Neural progenitor cell (in vitro differentiated cells): ENCODE data around the gene SAMD4A. TPM values are rescaled to one million over a fixed set of nuclear protein-coding genes. Genes with fewer than 3 reads are reported as not detected.
A peak's percentile ranks its signal among the peaks of the same experiment; 100 is the strongest.

Experiments used
- DNase-seq: peaks from one replicate; pipeline ENCODE4 v3.0.0-alpha.2; 2016; ENCODE audit warnings: low spot score
- H2AFZ ChIP-seq: fragments of 200-600 bp; sonication (generic); replicated peaks from 2 replicates; pipeline ENCODE4 v1.6.1; 2016; ENCODE audit warnings: antibody characterized with exemption
- H3F3A ChIP-seq: fragments of 200-600 bp; sonication (generic); 2 replicates; pipeline ENCODE4 v1.6.1; 2016; ENCODE audit warnings: antibody characterized with exemption, low read depth
- H3K27ac ChIP-seq: fragments of 200-600 bp; sonication (generic); 2 replicates; pipeline ENCODE4 v1.5.1; 2016; ENCODE audit warnings: mild to moderate bottlenecking
- H3K27me3 ChIP-seq: fragments of 200-600 bp; sonication (generic); 2 replicates; pipeline ENCODE4 v1.6.1; 2016; ENCODE audit warnings: mild to moderate bottlenecking, moderate library complexity
- H3K36me3 ChIP-seq: fragments of 200-600 bp; sonication (generic); 2 replicates; pipeline ENCODE4 v1.5.1; 2016
- H3K4me1 ChIP-seq: fragments of 200-600 bp; sonication (generic); 2 replicates; pipeline ENCODE4 v1.6.1; 2016; ENCODE audit warnings: mixed run types
- H3K4me2 ChIP-seq: fragments of 200-600 bp; sonication (generic); 2 replicates; pipeline ENCODE4 v1.6.1; 2016
- H3K4me3 ChIP-seq: fragments of 200-600 bp; sonication (generic); 2 replicates; pipeline ENCODE4 v1.5.1; 2016
- H3K79me2 ChIP-seq: fragments of 200-600 bp; sonication (generic); 2 replicates; pipeline ENCODE4 v1.6.1; 2016; ENCODE audit warnings: low read depth
- H3K9ac ChIP-seq: fragments of 200-600 bp; sonication (generic); 2 replicates; pipeline ENCODE4 v1.6.1; 2016
- H3K9me3 ChIP-seq: fragments of 200-600 bp; sonication (generic); 2 replicates; pipeline ENCODE4 v1.5.1; 2016; ENCODE audit warnings: low read depth
- H4K20me1 ChIP-seq: fragments of 200-600 bp; sonication (generic); 2 replicates; pipeline ENCODE4 v1.6.1; 2016; ENCODE audit warnings: low read depth
- H3K27ac Mint-ChIP-seq: 3 replicates; pipeline ENCODE4 v1.8.0; 2021; ENCODE audit warnings: mixed read lengths
- H3K27me3 Mint-ChIP-seq: 2 replicates; pipeline ENCODE4 v1.8.0; 2022; ENCODE audit warnings: low read depth, mild to moderate bottlenecking, inconsistent platforms, moderate library complexity, mixed read lengths; ENCODE audit not compliant: insufficient read depth
- H3K36me3 Mint-ChIP-seq: 3 replicates; pipeline ENCODE4 v1.8.0; 2021; ENCODE audit warnings: mixed read lengths
- H3K4me1 Mint-ChIP-seq: 3 replicates; pipeline ENCODE4 v1.8.0; 2021; ENCODE audit warnings: mixed read lengths
- H3K4me3 Mint-ChIP-seq: 3 replicates; pipeline ENCODE4 v1.8.0; 2021; ENCODE audit warnings: mild to moderate bottlenecking, moderate library complexity, mixed read lengths
- H3K9me3 Mint-ChIP-seq: 3 replicates; pipeline ENCODE4 v1.8.0; 2020; ENCODE audit warnings: mixed read lengths
- CTCF ChIP-seq: fragments of 200-600 bp; sonication (generic); IDR thresholded peaks from 2 replicates; pipeline ENCODE4 v1.5.1; 2017; ENCODE audit warnings: antibody characterized with exemption, mild to moderate bottlenecking
- EZH2 ChIP-seq: fragments of 200-600 bp; sonication (generic); IDR thresholded peaks from 2 replicates; pipeline ENCODE4 v1.6.1; 2017; ENCODE audit warnings: antibody characterized with exemption, mild to moderate bottlenecking, moderate library complexity
- EZH2phosphoT487 ChIP-seq: fragments of 200-600 bp; sonication (generic); IDR thresholded peaks from 2 replicates; pipeline ENCODE4 v1.6.1; 2017; ENCODE audit warnings: antibody characterized with exemption
- total RNA-seq: library from RNA; depleted of rRNA; stranded (reverse); fragments of >200 nt; gene quantifications from 2 replicates; pipeline ENCODE4 v1.2.3, GENCODE V29; 2015; ENCODE audit warnings: low replicate concordance

Gene SAMD4A
- total RNA-seq = 4.3 and 4.6 TPM in 2 replicates

GRCh38 chr14:54566410-54567223, at the start of gene SAMD4A:
TSS of gene SAMD4A (plus strand) at chr14:54567128. CDS start at chr14:54567917, 789 bp downstream.
- Histone ChIP-seq H3K9ac (no peak within 1 kb of the TSS), H3K27ac (no peak within 1 kb of the TSS), H3K4me3 (peak within 1 kb of the TSS; percentile 61), H3K4me1 (peaks cover 10% of the 10 kb centered on the region), H3K79me2 (no peaks in the 10 kb centered on the region), H3F3A (peaks cover 25% of the 10 kb centered on the region), H3K36me3 (no peaks in the 10 kb centered on the region), H2AFZ (peak within 1 kb of the TSS; percentile 91), H4K20me1 (peaks cover 7% of the 10 kb centered on the region), H3K27me3 (peaks cover 66% of the 10 kb centered on the region), H3K4me2 (peak within 1 kb of the TSS; percentile 90), H3K9me3 (no peaks in the 10 kb centered on the region)
- DNase-seq = peak; percentile 84
- Mint-ChIP-seq H3K27me3 (peaks cover 7% of the 10 kb centered on the region), H3K9me3 (no peaks in the 10 kb centered on the region), H3K36me3 (peaks cover 3% of the 10 kb centered on the region), H3K4me1 (peaks cover 21% of the 10 kb centered on the region), H3K27ac (peak within 1 kb of the TSS; percentile 78), H3K4me3 (peak within 1 kb of the TSS; percentile 98)
- TF ChIP-seq EZH2 (peak; percentile 49), EZH2phosphoT487 (no peak), CTCF (peak; percentile 40)

- H3K9me3 ChIP-seq = no peaks in the 10 kb centered on the region
- H3K9ac ChIP-seq = no peak overlapping the region
- Mint-ChIP-seq H3K36me3 (peaks cover 17% of the 10 kb centered on the region), H3K4me3 (no peak overlapping the region), H3K27me3 (no peaks in the 10 kb centered on the region), H3K9me3 (peaks cover 4% of the 10 kb centered on the region), H3K4me1 (no peaks in the 10 kb centered on the region), H3K27ac (no peak overlapping the region)
- H3K27me3 ChIP-seq = no peaks in the 10 kb centered on the region
- H3K4me1 ChIP-seq = no peaks in the 10 kb centered on the region
- H3K36me3 ChIP-seq = peaks cover 4% of the 10 kb centered on the region
- no peak overlapping the region for H3K27ac ChIP-seq
- no peak for DNase-seq
- H4K20me1 ChIP-seq = peaks cover 6% of the 10 kb centered on the region
- TF ChIP-seq EZH2 (no peak), EZH2phosphoT487 (no peak), CTCF (no peak)
- H3K79me2 ChIP-seq = peaks cover 35% of the 10 kb centered on the region
- no peak overlapping the region for H3K4me3 ChIP-seq
- H3F3A ChIP-seq = no peaks in the 10 kb centered on the region
- H3K4me2 ChIP-seq = no peak overlapping the region
- no peak overlapping the region for H2AFZ ChIP-seq
Observed at GRCh38 chr14:54524410-54524809, 42.5 kb upstream of the SAMD4A start.

GRCh38 chr14:54528973-54529372, 38.0 kb upstream of the SAMD4A start:
- Histone ChIP-seq H3K79me2 (no peaks in the 10 kb centered on the region), H3K9me3 (no peaks in the 10 kb centered on the region), H4K20me1 (peaks cover 6% of the 10 kb centered on the region), H3K27me3 (no peaks in the 10 kb centered on the region), H3K36me3 (no peaks in the 10 kb centered on the region), H2AFZ (no peak overlapping the region), H3K9ac (no peak overlapping the region), H3K4me2 (no peak overlapping the region), H3F3A (peaks cover 21% of the 10 kb centered on the region), H3K27ac (no peak overlapping the region), H3K4me3 (no peak overlapping the region), H3K4me1 (peaks cover 17% of the 10 kb centered on the region)
- H3K4me1 Mint-ChIP-seq = peaks cover 3% of the 10 kb centered on the region
- H3K27ac Mint-ChIP-seq = no peak overlapping the region
- no peak for DNase-seq
- no peaks in the 10 kb centered on the region for H3K27me3 Mint-ChIP-seq
- H3K36me3 Mint-ChIP-seq = peaks cover 11% of the 10 kb centered on the region
- no peaks in the 10 kb centered on the region for H3K9me3 Mint-ChIP-seq
- H3K4me3 Mint-ChIP-seq = no peak overlapping the region
- TF ChIP-seq EZH2 (no peak), CTCF (no peak), EZH2phosphoT487 (no peak)
